GM18526 (cell line): ENCODE results near the gene SLITRK3.

Experiments
- POLR2A ChIP-seq: IDR thresholded peaks from 3 replicates; pipeline ENCODE4 v1.6.1; 2011; ENCODE audit not compliant: insufficient read length; ENCODE audit errors: extremely low read depth

The SLITRK3 gene

DNA sequence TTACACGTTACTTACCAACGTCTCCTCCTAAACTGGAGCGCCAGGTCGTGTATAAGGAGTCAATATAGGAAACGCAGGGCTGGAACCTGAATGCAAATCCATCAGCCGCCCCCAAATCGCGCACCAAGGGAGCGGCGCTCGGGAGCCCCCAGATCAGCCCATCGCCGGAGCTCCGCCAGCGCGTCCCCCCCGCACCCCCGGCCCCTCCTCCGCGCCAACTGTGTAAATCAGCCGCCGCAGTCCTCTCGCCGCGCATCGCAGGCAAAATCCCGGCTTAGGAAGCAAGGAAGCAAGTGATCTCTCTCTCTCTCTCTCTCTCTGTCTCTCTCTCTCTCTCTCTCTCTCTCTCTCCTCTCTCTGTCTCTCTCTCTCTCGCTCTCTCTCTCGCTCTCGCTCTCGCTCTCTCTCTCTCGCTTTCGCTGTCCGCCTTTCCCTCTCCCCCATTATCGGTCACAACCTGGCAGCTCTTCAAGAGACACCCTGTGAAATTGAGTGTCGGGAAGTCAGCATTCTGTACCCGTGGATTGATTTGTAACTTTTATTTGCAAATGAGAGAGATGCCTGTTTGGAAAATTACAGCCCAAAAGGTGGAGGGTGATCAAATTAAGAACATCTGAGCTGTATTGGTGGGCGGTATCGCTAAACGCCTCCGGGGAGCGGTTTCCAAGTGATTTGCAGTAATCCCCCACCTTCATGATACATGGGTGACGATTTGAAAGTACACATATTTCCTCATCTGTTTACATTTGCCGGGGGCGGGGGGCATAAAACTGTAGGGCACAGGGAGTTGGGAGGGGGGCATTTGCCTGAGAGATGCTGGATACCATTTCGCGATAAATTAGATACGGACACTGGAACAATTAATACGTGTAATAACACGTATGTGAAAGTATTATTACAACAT lies 645 bp upstream of the SLITRK3 start:
- no peak for TF ChIP-seq POLR2A

- TF ChIP-seq POLR2A: no peak
Observed at GRCh38 chr3:165195241-165195639, 944 bp downstream of the SLITRK3 start.

DNA sequence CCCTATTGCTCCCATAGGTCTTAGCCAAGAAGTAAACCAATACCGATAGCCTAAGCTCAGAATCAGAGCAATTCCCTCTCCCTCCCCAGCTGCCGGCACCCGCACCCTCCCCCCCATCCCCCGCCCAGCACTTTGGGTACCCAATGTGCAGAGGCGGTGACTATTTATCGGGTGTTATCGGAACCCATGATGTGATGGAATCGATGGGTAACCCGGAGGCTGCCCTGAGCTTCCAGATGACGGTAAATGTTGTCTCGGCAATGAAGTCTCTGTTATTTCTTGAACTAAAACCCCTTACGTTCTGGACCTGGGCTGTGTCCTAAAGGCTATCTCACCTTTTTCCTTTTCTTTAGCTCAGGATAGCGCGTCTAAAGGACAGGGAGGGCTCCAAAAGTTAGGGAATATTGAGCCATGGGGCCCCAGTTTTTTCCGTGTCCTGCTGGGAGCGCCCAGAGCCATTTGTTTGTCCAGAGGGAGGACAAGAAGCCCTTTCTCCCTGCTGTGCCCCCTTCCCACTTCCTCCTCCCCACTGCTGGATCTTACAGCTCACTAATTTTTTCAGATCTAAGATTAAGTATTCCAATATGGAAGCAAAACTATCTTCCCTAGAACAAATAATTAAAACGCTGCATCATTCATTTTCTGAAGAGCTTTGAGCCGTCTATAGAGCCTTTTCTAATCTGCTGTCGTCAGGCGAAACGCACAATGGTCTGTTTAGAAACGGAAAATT lies 1.5 kb downstream of the SLITRK3 start:
- no peak for TF ChIP-seq POLR2A

- no peak for TF ChIP-seq POLR2A
Observed at GRCh38 chr3:165193366-165194254, 2.6 kb downstream of the SLITRK3 start.

DNA sequence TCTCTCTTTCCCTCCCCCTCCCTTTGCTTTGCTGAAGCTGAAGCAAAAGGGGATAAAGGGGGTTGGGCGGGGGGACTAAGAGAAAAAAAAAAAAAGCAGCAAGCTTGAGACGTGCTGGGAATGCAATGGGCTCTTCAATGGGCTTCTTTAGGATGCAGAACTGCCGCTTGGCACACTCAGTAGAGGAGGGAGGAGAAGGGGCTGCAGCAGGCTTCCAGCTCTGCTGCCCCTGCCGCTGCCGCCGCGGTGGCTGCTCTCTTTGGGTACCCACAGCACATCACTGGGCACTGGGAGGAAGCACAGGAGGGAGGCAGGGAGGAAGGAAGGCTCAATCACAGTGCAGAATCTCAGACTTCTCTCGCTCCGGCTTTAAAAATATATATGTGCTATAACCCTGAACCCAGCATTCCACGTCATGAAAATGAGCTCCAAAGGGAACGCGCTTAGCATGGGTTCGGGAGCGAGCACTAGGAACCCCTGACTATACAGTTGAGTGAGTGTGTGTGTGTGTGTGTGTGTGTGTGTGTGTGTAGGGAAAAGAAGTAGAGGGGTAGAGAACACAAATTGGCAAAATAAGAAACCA lies 3.5 kb downstream of the SLITRK3 start:
- TF ChIP-seq POLR2A: no peak

DNA sequence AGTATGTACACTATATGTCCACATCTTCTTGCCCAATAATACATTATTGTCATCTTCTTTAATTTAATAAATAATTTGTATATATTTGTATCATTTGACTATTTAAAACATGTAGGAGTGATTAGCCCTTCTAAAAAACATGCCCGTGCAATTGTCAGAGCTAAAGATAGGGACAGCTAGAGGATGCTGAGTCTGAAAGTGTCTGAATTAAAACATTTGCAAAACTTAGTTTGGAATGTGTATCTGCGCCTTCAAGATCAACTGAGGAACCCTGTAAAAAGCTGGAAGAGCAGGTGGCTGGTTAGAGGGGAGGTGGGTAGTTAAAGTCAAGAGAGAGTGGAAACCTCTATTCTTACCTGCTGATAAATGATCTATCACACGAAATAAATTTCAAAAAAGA lies 4.7 kb downstream of the SLITRK3 start:
- no peak for TF ChIP-seq POLR2A

DNA sequence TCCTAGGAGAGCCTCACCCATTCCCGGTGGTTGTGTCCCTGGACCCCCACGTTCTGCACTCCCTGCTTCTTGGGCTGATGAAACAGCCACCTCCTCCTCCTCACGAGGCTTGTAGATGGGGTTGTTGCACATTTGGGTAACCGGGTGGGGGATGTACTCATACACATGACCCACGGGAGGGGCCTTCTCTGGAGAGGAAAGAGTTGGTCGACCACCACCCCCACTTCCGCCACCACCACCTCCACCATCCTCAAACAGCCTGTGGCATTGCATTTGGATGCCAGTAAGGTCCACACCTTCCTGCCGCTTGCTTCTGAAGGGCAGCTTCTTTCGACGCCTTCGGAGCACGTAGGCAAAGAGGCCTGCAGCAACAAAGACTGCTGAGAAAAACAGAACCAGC lies 7.7 kb downstream of the SLITRK3 start:
- no peak for TF ChIP-seq POLR2A

- no peak for TF ChIP-seq POLR2A
Observed at GRCh38 chr3:165185707-165186327, 10.4 kb downstream of the SLITRK3 start.

GRCh38 chr3:165181556-165181955 lies 14.6 kb downstream of the SLITRK3 start:
- no peak for TF ChIP-seq POLR2A

DNA sequence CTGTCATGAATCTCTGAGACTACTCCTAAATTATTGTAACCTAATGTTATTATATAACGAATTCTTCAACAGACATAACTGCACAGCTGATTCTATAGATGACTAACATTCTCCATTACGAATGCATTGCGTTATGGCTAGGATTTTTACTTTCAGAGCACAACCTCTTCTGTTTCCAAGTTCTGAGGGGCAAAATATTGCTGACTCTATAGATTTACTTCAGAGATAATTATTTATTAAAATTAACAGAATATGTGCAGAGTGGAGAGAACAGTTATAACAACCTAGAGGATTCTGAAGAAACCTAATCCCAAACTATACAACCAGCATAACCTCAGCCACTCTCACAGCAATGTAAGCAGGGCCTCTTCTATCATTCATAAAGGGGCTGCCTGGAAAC lies 25.9 kb downstream of the SLITRK3 start:
- TF ChIP-seq POLR2A: no peak

DNA sequence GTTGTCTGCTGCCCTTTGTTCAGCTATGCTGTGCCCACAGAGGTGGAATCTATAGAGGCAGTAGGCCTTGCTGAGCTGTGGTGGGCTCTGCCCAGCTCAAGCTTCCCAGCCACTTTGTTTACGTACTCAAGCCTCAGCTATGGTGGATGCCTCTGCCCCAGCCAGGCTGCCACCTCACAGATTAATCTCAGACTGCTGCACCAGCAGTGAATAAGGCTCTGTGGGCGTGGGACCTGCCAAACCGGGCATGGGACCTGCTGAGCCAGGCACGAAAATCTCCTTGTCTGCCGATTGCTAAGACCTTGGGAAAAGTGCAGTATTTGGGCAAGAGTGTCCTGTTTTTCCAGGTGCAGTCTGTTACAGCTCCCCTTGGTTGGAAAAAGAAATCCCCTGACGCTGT lies 26.8 kb downstream of the SLITRK3 start:
- TF ChIP-seq POLR2A: no peak

DNA sequence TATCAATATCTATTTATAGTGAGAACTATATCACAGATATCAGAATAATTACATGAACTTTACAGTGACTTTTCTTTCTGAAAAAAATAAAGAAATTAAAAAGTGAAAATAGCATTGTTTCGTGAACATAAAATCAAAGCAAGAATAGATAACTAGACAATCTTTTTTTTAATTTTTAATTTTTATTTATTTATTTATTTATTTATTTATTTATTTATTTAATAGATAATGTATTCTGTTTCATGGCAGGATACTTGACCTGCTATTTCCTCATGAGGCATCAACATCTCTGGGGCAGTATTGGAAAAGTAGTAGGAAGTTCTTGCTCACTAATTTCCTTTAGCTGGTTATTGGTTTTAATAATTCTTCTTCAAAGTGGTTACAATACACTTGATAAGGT lies 33.3 kb downstream of the SLITRK3 start:
- no peak for TF ChIP-seq POLR2A

DNA sequence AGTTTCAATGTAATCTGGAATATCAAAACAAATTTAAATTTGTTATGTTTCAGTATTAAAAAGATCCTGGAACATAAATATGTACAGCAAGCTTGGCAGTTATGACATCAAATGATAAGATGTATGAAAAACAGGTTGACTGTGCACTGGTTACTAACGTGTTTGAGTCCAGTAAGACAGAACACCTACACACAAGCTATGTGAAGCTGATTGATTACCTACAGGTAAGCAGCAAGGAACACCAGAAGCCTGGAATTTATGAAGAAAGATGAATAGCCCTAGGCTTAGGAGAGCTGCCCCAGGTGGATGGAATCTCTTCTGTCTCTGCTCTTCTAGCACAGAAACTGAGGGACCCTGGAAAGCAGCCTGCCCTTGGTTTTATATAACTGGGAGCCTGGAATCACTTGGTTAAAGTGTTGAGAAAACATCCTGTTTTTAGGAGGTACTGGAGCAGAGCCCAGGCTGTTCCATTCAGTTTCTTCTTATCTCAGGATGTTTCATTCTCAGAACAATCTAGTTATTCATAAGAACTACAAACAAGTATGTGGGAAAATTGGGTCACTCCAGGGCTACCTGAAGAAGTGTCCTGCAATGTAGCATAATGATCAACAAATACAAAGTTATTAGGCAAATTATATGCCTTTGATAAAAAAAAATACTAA lies 36.3 kb downstream of the SLITRK3 start:
- TF ChIP-seq POLR2A: no peak

- TF ChIP-seq POLR2A: no peak
Observed at GRCh38 chr3:165158011-165158410, 38.2 kb downstream of the SLITRK3 start.
